Astrocyte of the spinal cord (primary cell): ENCODE results near the gene TMEM63C.
"Not testable (repeated sequence)": the region's sequence is repeated elsewhere in the genome, so short reads cannot be mapped to it uniquely, and the experiment has no call there.

Experiments used
- DNase-seq: peaks from one replicate; pipeline ENCODE4 v3.0.0; 2011; ENCODE audit warnings: low read depth, low spot score
- H3K4me3 ChIP-seq: 2 replicates; pipeline ENCODE4 v1.5.1; 2011; ENCODE audit warnings: low read depth, mild to moderate bottlenecking, low read length, moderate library complexity
- CTCF ChIP-seq: IDR thresholded peaks from 2 replicates; pipeline ENCODE4 v1.5.1; 2012; ENCODE audit warnings: low read depth, mild to moderate bottlenecking, low read length, inconsistent platforms
- in situ Hi-C: cut with HindIII; loops from 2 replicates; pipeline ENCODE4 v1.10.0; 2017; ENCODE audit warnings: low sequenced_read_pairs

The TMEM63C gene

GRCh38 chr14:77172916-77173315, 8.7 kb upstream of the TMEM63C start:
- in situ Hi-C loops, result no loop called here
- no peak for DNase-seq
- no peak for TF ChIP-seq CTCF

GRCh38 chr14:77173911-77174617, 7.5 kb upstream of the TMEM63C start:
- in situ Hi-C loops, H3K4me3 ChIP-seq, DNase-seq: not testable (repeated sequence)

More at GRCh38 chr14:77172916-77173315, 8.7 kb upstream of the TMEM63C start:
- H3K4me3 ChIP-seq, result no peak overlapping the region

DNA sequence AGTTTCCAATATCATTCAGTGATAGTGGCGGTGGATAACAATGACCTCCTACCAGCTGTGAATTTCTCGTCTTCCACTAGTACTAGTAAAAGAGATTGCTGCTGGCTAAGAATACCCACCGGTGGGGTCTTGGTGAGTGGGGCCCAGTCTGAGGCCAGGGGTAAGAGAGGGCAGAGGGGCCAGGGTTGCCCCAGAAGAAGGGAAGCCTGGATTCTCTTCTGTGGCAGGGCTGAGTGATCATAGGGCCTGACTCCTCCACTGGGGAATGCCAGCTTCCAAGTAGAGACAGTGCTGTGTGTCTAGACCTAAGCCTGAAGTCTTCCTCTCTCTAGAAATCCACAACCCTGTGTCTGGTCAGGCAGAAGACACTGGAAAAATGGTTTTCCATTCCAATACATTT, 5.8 kb upstream of the TMEM63C start:
- no peak for TF ChIP-seq CTCF
- no peak for DNase-seq
- in situ Hi-C loops, result no loop called here
- H3K4me3 ChIP-seq, result no peak overlapping the region

DNA sequence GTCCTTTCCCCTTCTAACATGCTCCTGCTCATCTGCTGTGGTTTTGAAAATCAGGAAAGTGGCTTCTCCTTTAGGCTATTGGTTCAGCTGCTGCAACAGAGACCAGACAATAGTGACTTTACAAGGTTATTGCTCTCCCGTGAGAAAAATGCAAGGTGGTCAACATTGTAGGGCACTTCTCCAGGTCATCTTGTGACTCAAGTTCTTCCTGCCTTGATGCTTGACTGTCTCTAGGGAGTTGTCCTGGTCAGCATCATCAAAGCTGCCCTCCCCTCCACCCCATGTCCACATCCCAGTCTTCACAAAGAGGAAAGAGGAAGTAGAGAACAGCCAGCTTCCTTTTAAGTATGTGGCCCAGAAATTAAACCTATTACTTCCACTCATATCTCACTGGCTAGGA, 3.9 kb upstream of the TMEM63C start:
- no peak overlapping the region for H3K4me3 ChIP-seq
- in situ Hi-C loops, result no loop called here
- no peak for DNase-seq
- TF ChIP-seq CTCF, result no peak

DNA sequence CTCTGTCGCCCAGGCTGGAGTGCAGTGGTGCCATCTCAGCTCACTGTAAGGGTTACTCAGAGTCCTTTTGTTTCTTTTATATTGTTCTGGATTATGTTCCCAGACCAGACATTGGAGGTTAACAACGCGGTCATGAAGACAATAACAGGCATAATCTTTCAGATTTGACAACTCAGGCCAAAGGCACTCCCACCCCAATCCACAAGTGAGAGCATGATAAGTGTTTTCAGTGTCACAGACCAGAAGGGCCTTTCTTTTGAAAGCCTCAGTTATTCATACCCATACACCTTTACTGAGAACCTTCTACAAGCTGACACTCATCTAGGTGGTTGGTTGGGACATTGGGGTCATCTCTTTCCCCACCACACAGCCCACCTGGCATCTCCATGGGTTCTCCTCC, 2.9 kb upstream of the TMEM63C start:
- no peak overlapping the region for H3K4me3 ChIP-seq
- no peak for DNase-seq
- in situ Hi-C loops, result no loop called here
- TF ChIP-seq CTCF, result no peak

- DNase-seq, result no peak
- H3K4me3 ChIP-seq, result no peak overlapping the region
- TF ChIP-seq CTCF, result no peak
- in situ Hi-C loops, result no loop called here
Measured at GRCh38 chr14:77180726-77181602, 634 bp upstream of the TMEM63C start.

- no peak for TF ChIP-seq CTCF
- in situ Hi-C loops, result no loop called here
- no peak overlapping the region for H3K4me3 ChIP-seq
- DNase-seq, result no peak
Measured at GRCh38 chr14:77183896-77184295, 2.3 kb downstream of the TMEM63C start.
